Body of pancreas (tissue), 4 donors: ENCODE results near the gene ANGPTL8. TPM values are rescaled to one million over a fixed set of nuclear protein-coding genes. Genes with fewer than 3 reads are reported as not detected.
A peak's percentile ranks its signal among the peaks of the same experiment; 100 is the strongest.

Experiments
- ATAC-seq: fragments of 150-250 bp; one replicate; pipeline ENCODE4 v1.9.1; 2016
- DNase-seq, 4 donors: peaks; one replicate each; pipeline ENCODE4 v3.0.0-alpha.2; 2019
- H3K27ac ChIP-seq, 4 donors: fragments of 200-600 bp; sonication (generic); 1 replicate in 3 of 4; 2 replicates in 1 of 4; pipeline versions ENCODE4 v1.5.1 to v1.6.1; 2016 to 2019; ENCODE audit warnings: mild to moderate bottlenecking in 1 of 4, mixed read lengths in 1 of 4, moderate library complexity in 1 of 4
- H3K27me3 ChIP-seq, 2 donors: fragments of 200-600 bp; sonication (generic); one replicate each; pipeline ENCODE4 v1.6.0; 2016; ENCODE audit warnings: mild to moderate bottlenecking in 1 of 2
- H3K36me3 ChIP-seq, 2 donors: fragments of 200-600 bp; sonication (generic); replicated peaks in 1 of 2; 2 replicates each; pipeline ENCODE4 v1.5.1; 2016; ENCODE audit warnings: low read depth in 2 of 2; ENCODE audit not compliant: insufficient read depth in 1 of 2
- H3K4me1 ChIP-seq: fragments of 200-600 bp; sonication (generic); one replicate; pipeline ENCODE4 v1.6.0; 2016
- H3K4me3 ChIP-seq, 2 donors: fragments of 200-600 bp; sonication (generic); 1 replicate in 1 of 2; 2 replicates in 1 of 2; pipeline ENCODE4 v1.5.1; 2016 to 2019
- H3K9me3 ChIP-seq, 3 donors: fragments of 200-600 bp; sonication (generic); 1 replicate in 2 of 3; 2 replicates in 1 of 3; pipeline ENCODE4 v1.5.1; 2016
- CTCF ChIP-seq, 7 experiments: fragments of 450-650 bp in 4 of 7; fragments of 200-600 bp in 3 of 7; sonication (generic) in 3 of 7; IDR thresholded peaks; one replicate each; pipeline ENCODE4 v1.5.1; 2016 to 2019; ENCODE audit warnings: antibody characterized with exemption in 7 of 7
- POLR2A ChIP-seq, 3 donors: fragments of 450-650 bp; IDR thresholded peaks; one replicate each; pipeline ENCODE4 v1.6.1; 2016; ENCODE audit warnings: antibody characterized with exemption in 3 of 3, mild to moderate bottlenecking in 2 of 3
- WGBS, 2 donors: methylation state at CpG; one replicate each; pipeline ENCODE4 v1.1.5; 2017; 5-methylcytosine and 5-hydroxymethylcytosine counted together
- intact Hi-C: fragments of 100-400 bp; cut with DNase I; formaldehyde crosslinking; loops from one replicate; pipeline ENCODE4 v1.15.1; 2023
- total RNA-seq, 2 donors: library from RNA; depleted of rRNA; stranded (reverse); fragments of >200 nt; gene quantifications; one replicate each; pipeline ENCODE4 v1.1.0, GENCODE V29; 2016

The ANGPTL8 gene
- total RNA-seq, 2 donors from 2014 or later, result not detected

- 70 to 74% methylated on average over 9 of the region's 9 CpGs for WGBS, 2 donors
- no peak for TF ChIP-seq POLR2A (IDR thresholded peaks at IDR 0.05)
- no peak for TF ChIP-seq CTCF (IDR thresholded peaks at IDR 0.05)
- intact Hi-C loops, result loop anchor here (10.0 kb wide), 1 partner anchor 171 kb away; no protein-coding TSS in a partner anchor
- Histone ChIP-seq H3K4me3 (no peak overlapping the region), H3K27ac (peak overlapping the region in 2 of 4 donors; percentile 24 to 54), H3K4me1 (peaks cover 27% of the 10 kb centered on the region), H3K9me3 (no peaks in the 10 kb centered on the region), H3K27me3 (no peaks in the 10 kb centered on the region), H3K36me3 (no peaks in the 10 kb centered on the region)
- DNase-seq (no peak), ATAC-seq (no peak)
These were observed 33.4 kb upstream of the ANGPTL8 start for GRCh38 chr19:11205939-11206570.

GRCh38 chr19:11208561-11209471 lies 30.6 kb upstream of the ANGPTL8 start:
- Histone ChIP-seq H3K27me3 (no peaks in the 10 kb centered on the region), H3K4me1 (peaks cover 18% of the 10 kb centered on the region), H3K4me3 (no peak overlapping the region), H3K27ac (no peak overlapping the region), H3K9me3 (no peaks in the 10 kb centered on the region), H3K36me3 (peaks cover 0 to 2% of the 10 kb centered on the region in 2 donors)
- WGBS, 2 donors, result 80 to 89% methylated on average over 9 to 32 of the region's 38 CpGs
- DNase-seq, result no peak
- TF ChIP-seq CTCF (IDR thresholded peaks at IDR 0.05) (no peak), POLR2A (IDR thresholded peaks at IDR 0.05) (no peak)
- intact Hi-C loops, result loop anchor here (10.0 kb wide), 1 partner anchor 174 kb away; no protein-coding TSS in a partner anchor
- no peak for ATAC-seq

GRCh38 chr19:11209839-11210655 lies 29.4 kb upstream of the ANGPTL8 start:
- 83 to 86% methylated on average over 2 of the region's 2 CpGs for WGBS, 2 donors

GRCh38 chr19:11210656-11210928 lies 28.8 kb upstream of the ANGPTL8 start:
- WGBS, 2 donors, result 88 to 92% methylated on average over 1 of the region's 1 CpG
- intact Hi-C loops, result no loop called here

More at GRCh38 chr19:11209839-11210655, 29.4 kb upstream of the ANGPTL8 start:
- ATAC-seq, result no peak
- intact Hi-C loops, result loop anchor here (10.0 kb wide), 1 partner anchor 175 kb away; no protein-coding TSS in a partner anchor
- no peaks in the 10 kb centered on the region for H3K27me3 ChIP-seq
- H3K4me3 ChIP-seq, result no peak overlapping the region
- no peaks in the 10 kb centered on the region for H3K9me3 ChIP-seq
- no peak overlapping the region for H3K27ac ChIP-seq
- H3K36me3 ChIP-seq, result peaks cover 0 to 5% of the 10 kb centered on the region in 2 donors
- DNase-seq, result no peak
- peaks cover 9% of the 10 kb centered on the region for H3K4me1 ChIP-seq
- no peak for TF ChIP-seq CTCF (IDR thresholded peaks at IDR 0.05)
- TF ChIP-seq POLR2A (IDR thresholded peaks at IDR 0.05), result no peak

More at GRCh38 chr19:11210656-11210928, 28.8 kb upstream of the ANGPTL8 start:
- no peak overlapping the region for H3K4me3 ChIP-seq
- H3K4me1 ChIP-seq, result peaks cover 6% of the 10 kb centered on the region
- no peak for ATAC-seq
- TF ChIP-seq CTCF (IDR thresholded peaks at IDR 0.05) (no peak), POLR2A (IDR thresholded peaks at IDR 0.05) (no peak)
- peaks cover 0 to 8% of the 10 kb centered on the region in 2 donors for H3K36me3 ChIP-seq
- no peaks in the 10 kb centered on the region for H3K27me3 ChIP-seq
- no peak overlapping the region for H3K27ac ChIP-seq
- DNase-seq, result no peak
- no peaks in the 10 kb centered on the region for H3K9me3 ChIP-seq
